ENCODE measurements around the gene BIK.

Gene BIK

GRCh38 chr22:43156413-43156812 is 45.9 kb downstream of the BIK start:
- DNase-seq (no peak), ATAC-seq (ENCODE audit: insufficient read depth, low read depth) (no peak)
- H3K9me3 ChIP-seq (ENCODE audit: insufficient read depth, low read length, severe bottlenecking) = no peaks in the 10 kb centered on the region
- no peak overlapping the region for H3K4me2 ChIP-seq (ENCODE audit: insufficient read depth, low read length)
- H3K36me3 ChIP-seq (ENCODE audit: insufficient read depth, low read length) = no peaks in the 10 kb centered on the region
- H3K4me1 ChIP-seq (ENCODE audit: insufficient read depth, low read length) = peaks cover 11% of the 10 kb centered on the region
- no peak for TF ChIP-seq CTCF (IDR thresholded peaks at IDR 0.05; ENCODE audit: borderline replicate concordance, extremely low read depth, low read length, poor library complexity, severe bottlenecking)
- TF ChIP-seq EZH2 (IDR thresholded peaks at IDR 0.05; ENCODE audit: borderline replicate concordance, low read depth, low read length, severe bottlenecking) = no peak
- no peaks in the 10 kb centered on the region for H3K79me2 ChIP-seq (ENCODE audit: insufficient read depth, low read length)
- no peak overlapping the region for H3K27ac ChIP-seq (ENCODE audit: low read length)
- H4K20me1 ChIP-seq (ENCODE audit: insufficient read depth, low read length) = no peaks in the 10 kb centered on the region
- no peak overlapping the region for H3K9ac ChIP-seq (ENCODE audit: low read depth, low read length)
- H2AFZ ChIP-seq (ENCODE audit: low read depth, low read length) = no peak overlapping the region
- H3K4me3 ChIP-seq (ENCODE audit: low read depth in 1 of 2, low read length in 2 of 2) = no peak overlapping the region
- peaks cover 17% of the 10 kb centered on the region for H3K27me3 ChIP-seq (ENCODE audit: insufficient read depth, low read length, poor library complexity)

GRCh38 chr22:43157874-43158546 is 47.5 kb downstream of the BIK start:
- DNase-seq (no peak), ATAC-seq (ENCODE audit: insufficient read depth, low read depth) (no peak)
- peaks cover under 1% of the 10 kb centered on the region for H3K27me3 ChIP-seq (ENCODE audit: insufficient read depth, low read length, poor library complexity)
- TF ChIP-seq EZH2 (IDR thresholded peaks at IDR 0.05; ENCODE audit: borderline replicate concordance, low read depth, low read length, severe bottlenecking) (no peak), CTCF (IDR thresholded peaks at IDR 0.05; ENCODE audit: borderline replicate concordance, extremely low read depth, low read length, poor library complexity, severe bottlenecking) (no peak)
- no peak overlapping the region for H3K9ac ChIP-seq (ENCODE audit: low read depth, low read length)
- no peaks in the 10 kb centered on the region for H3K9me3 ChIP-seq (ENCODE audit: insufficient read depth, low read length, severe bottlenecking)
- H4K20me1 ChIP-seq (ENCODE audit: insufficient read depth, low read length) = no peaks in the 10 kb centered on the region
- no peaks in the 10 kb centered on the region for H3K36me3 ChIP-seq (ENCODE audit: insufficient read depth, low read length)
- H3K79me2 ChIP-seq (ENCODE audit: insufficient read depth, low read length) = no peaks in the 10 kb centered on the region
- H3K27ac ChIP-seq (ENCODE audit: low read length) = no peak overlapping the region
- H3K4me1 ChIP-seq (ENCODE audit: insufficient read depth, low read length) = no peaks in the 10 kb centered on the region
- no peak overlapping the region for H3K4me3 ChIP-seq (ENCODE audit: low read depth in 1 of 2, low read length in 2 of 2)
- no peak overlapping the region for H2AFZ ChIP-seq (ENCODE audit: low read depth, low read length)
- no peak overlapping the region for H3K4me2 ChIP-seq (ENCODE audit: insufficient read depth, low read length)

- no peak overlapping the region for H3K27ac ChIP-seq (ENCODE audit: low read length)
- no peaks in the 10 kb centered on the region for H3K4me1 ChIP-seq (ENCODE audit: insufficient read depth, low read length)
- no peak overlapping the region for H3K4me2 ChIP-seq (ENCODE audit: insufficient read depth, low read length)
- no peaks in the 10 kb centered on the region for H3K9me3 ChIP-seq (ENCODE audit: insufficient read depth, low read length, severe bottlenecking)
- no peak overlapping the region for H2AFZ ChIP-seq (ENCODE audit: low read depth, low read length)
- no peak for TF ChIP-seq CTCF (IDR thresholded peaks at IDR 0.05; ENCODE audit: borderline replicate concordance, extremely low read depth, low read length, poor library complexity, severe bottlenecking)
- no peak for TF ChIP-seq EZH2 (IDR thresholded peaks at IDR 0.05; ENCODE audit: borderline replicate concordance, low read depth, low read length, severe bottlenecking)
- peaks cover 2% of the 10 kb centered on the region; the same call in 1 of the 2 replicates for H4K20me1 ChIP-seq (ENCODE audit: insufficient read depth, low read length)
- no peaks in the 10 kb centered on the region for H3K27me3 ChIP-seq (ENCODE audit: insufficient read depth, low read length, poor library complexity)
- H3K79me2 ChIP-seq (ENCODE audit: insufficient read depth, low read length) = no peaks in the 10 kb centered on the region
- H3K4me3 ChIP-seq (ENCODE audit: low read depth in 1 of 2, low read length in 2 of 2) = no peak overlapping the region
- no peak for ATAC-seq (ENCODE audit: insufficient read depth, low read depth)
- H3K36me3 ChIP-seq (ENCODE audit: insufficient read depth, low read length) = no peaks in the 10 kb centered on the region
- DNase-seq = no peak
- no peak overlapping the region for H3K9ac ChIP-seq (ENCODE audit: low read depth, low read length)
Observed at GRCh38 chr22:43158778-43159483, 48.4 kb downstream of the BIK start.

Measured in DND-41 (cell line).